Activated CD4-positive, alpha-beta T cell treated with anti-CD3 and anti-CD28 coated beads for 36 hours (primary cell): Measurements from ENCODE around the gene RNF166. TPM values are rescaled to one million over a fixed set of nuclear protein-coding genes. Genes with fewer than 3 reads are reported as not detected.

ENCODE experiments used
- ATAC-seq: fragments of 200-7000 bp; cut with Tn5 transposase; one replicate; pipeline ENCODE4 v1.10.0; 2021; ENCODE audit warnings: mild to moderate bottlenecking, moderate library complexity
- CTCF ChIA-PET: fragments of 350-600 bp; sonication (Branson Sonifier 250); formaldehyde crosslinking; loops from one replicate; lab custom pipeline; 2021; ENCODE audit warnings: antibody characterized with exemption; lab: Charles Lee
- POLR2A ChIA-PET: fragments of 350-600 bp; sonication (Branson Sonifier 250); formaldehyde crosslinking; loops from one replicate; lab custom pipeline; 2021; ENCODE audit warnings: antibody characterized with exemption, inconsistent platforms; lab: Charles Lee
- DNase-seq: peaks from one replicate; pipeline ENCODE4 v3.0.0-alpha.2; 2020
- H3K27ac Mint-ChIP-seq: one replicate; pipeline ENCODE4 v1.8.0; 2021; ENCODE audit warnings: mixed read lengths
- H3K27me3 Mint-ChIP-seq: one replicate; pipeline ENCODE4 v1.8.0; 2021; ENCODE audit warnings: mixed read lengths
- H3K36me3 Mint-ChIP-seq: one replicate; pipeline ENCODE4 v1.8.0; 2021; ENCODE audit warnings: low read depth, mixed read lengths
- H3K4me1 Mint-ChIP-seq: one replicate; pipeline ENCODE4 v1.8.0; 2021; ENCODE audit warnings: mixed read lengths
- H3K4me3 Mint-ChIP-seq: one replicate; pipeline ENCODE4 v1.8.0; 2021; ENCODE audit warnings: mild to moderate bottlenecking, moderate library complexity, mixed read lengths
- H3K9me3 Mint-ChIP-seq: one replicate; pipeline ENCODE4 v1.8.0; 2021; ENCODE audit warnings: low read depth, mixed read lengths
- intact Hi-C, 2 experiments: fragments of 100-400 bp; cut with DNase I in 1 of 2; cut with micrococcal nuclease in 1 of 2; formaldehyde crosslinking; loops; one replicate each; pipeline versions ENCODE4 v1.14.2 to v1.15.1; 2022 to 2024; cut with DNase I, micrococcal nuclease
- total RNA-seq, 2 experiments: library from RNA; stranded (reverse); gene quantifications; one replicate each; pipeline ENCODE4 v1.2.3, GENCODE V29; 2021

The RNF166 gene
- total RNA-seq, 2 experiments from 2014 or later: 44.0 to 49.7 TPM

GRCh38 chr16:88746506-88746905, 40.3 kb upstream of the RNF166 start:
- CTCF ChIA-PET: interaction anchor here (0.6 to 1.1 kb wide), 2 partner anchors 9 to 284 kb away, joined by 3 to 4 read pairs; no protein-coding TSS in a partner anchor
- peaks cover 30% of the 10 kb centered on the region for H3K4me1 Mint-ChIP-seq
- POLR2A ChIA-PET: no interaction called here

GRCh38 chr16:88744577-88745521, 38.6 kb upstream of the RNF166 start:
- H3K4me1 Mint-ChIP-seq: peaks cover 30% of the 10 kb centered on the region
- intact Hi-C loops: loop anchor here (1.0 to 2.0 kb wide), 3 partner anchors 36 to 422 kb away; partner anchors contain the start of genes GALNS (in 1 of the 2) and TRAPPC2L (in 1 of the 2)
- DNase-seq (no peak), ATAC-seq (no peak)
- no peak overlapping the region for H3K27ac Mint-ChIP-seq
- H3K36me3 Mint-ChIP-seq: no peaks in the 10 kb centered on the region
- no peaks in the 10 kb centered on the region for H3K9me3 Mint-ChIP-seq
- no peak overlapping the region for H3K4me3 Mint-ChIP-seq
- POLR2A ChIA-PET: interaction anchor here (0.7 kb wide), 1 partner anchor 51 kb away, joined by 3 read pairs; no protein-coding TSS in a partner anchor
- CTCF ChIA-PET: interaction anchor here (0.7 to 1.5 kb wide), 5 partner anchors 15 to 54 kb away, joined by 3 to 10 read pairs (median 4); no protein-coding TSS in a partner anchor
- H3K27me3 Mint-ChIP-seq: no peaks in the 10 kb centered on the region

More at GRCh38 chr16:88746506-88746905, 40.3 kb upstream of the RNF166 start:
- Mint-ChIP-seq H3K27ac (no peak overlapping the region), H3K9me3 (no peaks in the 10 kb centered on the region), H3K27me3 (no peaks in the 10 kb centered on the region), H3K4me3 (no peak overlapping the region), H3K36me3 (no peaks in the 10 kb centered on the region)
- no peak for ATAC-seq
- intact Hi-C loops: no loop called here
- DNase-seq: no peak

GRCh38 chr16:88743693-88744576, 37.7 kb upstream of the RNF166 start:
- Mint-ChIP-seq H3K9me3 (no peaks in the 10 kb centered on the region), H3K36me3 (no peaks in the 10 kb centered on the region), H3K27me3 (no peaks in the 10 kb centered on the region), H3K4me3 (no peak overlapping the region), H3K27ac (no peak overlapping the region), H3K4me1 (peaks cover 30% of the 10 kb centered on the region)
- peak; percentile 86 for DNase-seq
- CTCF ChIA-PET: interaction anchor here (0.7 to 1.7 kb wide), 4 partner anchors 36 to 370 kb away, joined by 3 to 11 read pairs (median 5); no protein-coding TSS in a partner anchor
- POLR2A ChIA-PET: interaction anchor here (0.7 kb wide), 1 partner anchor 52 kb away, joined by 3 read pairs; no protein-coding TSS in a partner anchor
- ATAC-seq: peak; percentile 32
- intact Hi-C loops: loop anchor here in 1 of 2 experiments (1.0 to 2.0 kb wide), 3 partner anchors 41 to 423 kb away; partner anchors contain the start of genes GALNS, PIEZO1 and TRAPPC2L

GRCh38 chr16:88742896-88743605, 36.8 kb upstream of the RNF166 start:
- DNase-seq: no peak
- H3K9me3 Mint-ChIP-seq: no peaks in the 10 kb centered on the region
- peaks cover 30% of the 10 kb centered on the region for H3K4me1 Mint-ChIP-seq
- H3K36me3 Mint-ChIP-seq: no peaks in the 10 kb centered on the region
- no peak overlapping the region for H3K27ac Mint-ChIP-seq
- ChIA-PET CTCF (interaction anchor here (0.7 to 1.7 kb wide), 5 partner anchors 37 to 370 kb away, joined by 3 to 11 read pairs (median 4); partner anchors contain the start of gene PIEZO1), POLR2A (no interaction called here)
- no peak overlapping the region for H3K4me3 Mint-ChIP-seq
- H3K27me3 Mint-ChIP-seq: no peaks in the 10 kb centered on the region
- no peak for ATAC-seq
- intact Hi-C loops: loop anchor here in 1 of 2 experiments (1.0 kb wide), 1 partner anchor 42 kb away; the partner anchor contains the start of gene PIEZO1

GRCh38 chr16:88741368-88741767, 35.2 kb upstream of the RNF166 start:
- no peak for DNase-seq
- Mint-ChIP-seq H3K36me3 (no peaks in the 10 kb centered on the region), H3K4me3 (no peak overlapping the region), H3K4me1 (peaks cover 25% of the 10 kb centered on the region), H3K9me3 (no peaks in the 10 kb centered on the region), H3K27ac (no peak overlapping the region), H3K27me3 (no peaks in the 10 kb centered on the region)
- no peak for ATAC-seq
- ChIA-PET CTCF (interaction anchor here (0.8 kb wide), 1 partner anchor 57 kb away, joined by 3 read pairs; no protein-coding TSS in a partner anchor), POLR2A (no interaction called here)
- intact Hi-C loops: no loop called here

DNA sequence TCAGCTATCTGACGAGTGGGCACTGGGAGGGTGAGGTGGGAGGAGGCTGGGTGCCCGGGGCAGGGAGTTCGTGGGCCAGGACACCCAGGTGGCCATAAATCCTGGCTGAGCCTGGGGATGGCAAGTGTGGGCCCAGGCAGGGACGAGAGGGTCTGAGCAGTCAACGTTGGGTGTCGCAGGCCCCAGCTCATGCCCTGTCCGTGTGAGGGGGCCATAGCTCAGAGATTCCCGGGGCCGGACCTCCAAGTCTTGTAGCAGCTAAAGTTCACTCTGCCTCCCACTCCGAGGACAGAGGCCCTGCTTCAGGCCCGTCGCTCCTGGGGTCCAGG, 34.5 kb upstream of the RNF166 start:
- intact Hi-C loops: no loop called here
- Mint-ChIP-seq H3K27me3 (no peaks in the 10 kb centered on the region), H3K4me3 (no peak overlapping the region), H3K36me3 (no peaks in the 10 kb centered on the region), H3K27ac (no peak overlapping the region), H3K4me1 (peaks cover 18% of the 10 kb centered on the region), H3K9me3 (no peaks in the 10 kb centered on the region)
- ChIA-PET CTCF (interaction anchor here (0.8 kb wide), 1 partner anchor 58 kb away, joined by 3 read pairs; no protein-coding TSS in a partner anchor), POLR2A (no interaction called here)
- ATAC-seq: no peak
- DNase-seq: no peak

DNA sequence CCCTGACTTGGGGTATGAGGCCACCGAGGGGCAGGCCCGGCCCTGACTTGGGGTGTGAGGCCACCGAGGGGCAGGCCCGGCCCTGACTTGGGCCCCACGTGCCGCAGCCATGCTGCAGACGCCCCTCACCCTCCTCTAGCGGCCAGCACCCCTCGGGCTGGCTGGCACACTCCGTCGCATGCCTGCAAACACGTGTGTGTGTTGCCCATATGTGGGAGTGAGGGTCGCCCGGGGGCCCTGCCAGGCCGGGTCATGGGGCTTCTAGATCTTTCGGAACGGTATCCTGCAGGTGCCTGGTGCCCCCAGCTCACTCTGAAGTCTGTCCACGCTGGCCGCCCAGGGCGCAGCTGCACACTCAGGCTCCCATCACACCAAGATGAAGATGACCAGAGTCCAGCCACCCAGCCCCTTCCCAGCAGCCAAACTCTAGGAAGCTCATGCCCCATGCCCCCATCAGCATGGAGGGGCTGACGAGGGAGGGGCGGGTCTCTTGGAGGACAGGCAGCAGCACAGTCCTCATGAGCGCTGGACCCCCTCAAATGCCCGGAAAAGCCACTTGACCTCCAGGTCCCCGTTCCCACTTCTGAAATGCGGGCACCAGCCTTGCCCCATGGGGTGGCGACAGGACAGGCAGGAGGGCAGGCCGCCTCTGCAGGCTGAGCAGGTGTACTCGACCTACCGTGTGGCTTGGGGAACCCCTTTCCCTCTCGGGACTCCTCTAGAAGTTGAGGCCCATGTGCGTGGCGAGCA, 33.9 kb upstream of the RNF166 start:
- Mint-ChIP-seq H3K27ac (no peak overlapping the region), H3K4me3 (no peak overlapping the region), H3K9me3 (no peaks in the 10 kb centered on the region), H3K4me1 (peaks cover 13% of the 10 kb centered on the region), H3K36me3 (peaks cover 2% of the 10 kb centered on the region), H3K27me3 (no peaks in the 10 kb centered on the region)
- ATAC-seq (no peak), DNase-seq (no peak)
- intact Hi-C loops: loop anchor here in 1 of 2 experiments (5.0 kb wide), 2 partner anchors 62 to 427 kb away; partner anchors contain the start of gene CDT1
- CTCF ChIA-PET: interaction anchor here (0.6 kb wide), 1 partner anchor 63 kb away, joined by 3 read pairs; no protein-coding TSS in a partner anchor
- POLR2A ChIA-PET: no interaction called here

GRCh38 chr16:88739139-88739976, 33.1 kb upstream of the RNF166 start:
- ATAC-seq: no peak
- H3K9me3 Mint-ChIP-seq: no peaks in the 10 kb centered on the region
- no peak overlapping the region for H3K4me3 Mint-ChIP-seq
- H3K36me3 Mint-ChIP-seq: peaks cover 2% of the 10 kb centered on the region
- intact Hi-C loops: loop anchor here in 1 of 2 experiments (5.0 kb wide), 2 partner anchors 63 to 428 kb away; partner anchors contain the start of gene CDT1
- H3K27ac Mint-ChIP-seq: no peak overlapping the region
- no peaks in the 10 kb centered on the region for H3K27me3 Mint-ChIP-seq
- peaks cover 7% of the 10 kb centered on the region for H3K4me1 Mint-ChIP-seq
- ChIA-PET POLR2A (no interaction called here), CTCF (interaction anchor here (0.6 to 0.7 kb wide), 2 partner anchors 63 to 578 kb away, joined by 3 to 4 read pairs; no protein-coding TSS in a partner anchor)
- no peak for DNase-seq
